Stimulated activated CD4-positive, alpha-beta T cell treated with anti-CD3 and anti-CD28 coated beads, Interleukin-4, amount 100 ng/mL, for 1 hour (primary cell): Measurements from ENCODE around the gene TXNRD2.

Experiments used
- DNase-seq: peaks from one replicate; pipeline ENCODE4 v3.0.0-alpha.2; 2020

TXNRD2 gene

GRCh38 chr22:19941365-19942082, at the start of gene TXNRD2, which contains the start of gene COMT:
TXNRD2 (minus strand) TSS chr22:19941818; CDS start chr22:19941803, 15 bp downstream.
COMT (plus strand) TSS chr22:19941772; CDS start chr22:19962527, 20,755 bp downstream.
- peak; percentile 75 for DNase-seq

GRCh38 chr22:19991395-19991644, 49.7 kb upstream of the TXNRD2 start:
- DNase-seq, result no peak

- DNase-seq, result no peak
These were observed 49.2 kb upstream of the TXNRD2 start for GRCh38 chr22:19990609-19991394.

GRCh38 chr22:19990188-19990587, 48.6 kb upstream of the TXNRD2 start:
- no peak for DNase-seq

GRCh38 chr22:19989725-19990067, 48.1 kb upstream of the TXNRD2 start:
- DNase-seq, result no peak

- DNase-seq, result no peak
These were observed 47.5 kb upstream of the TXNRD2 start for GRCh38 chr22:19988965-19989724.

GRCh38 chr22:19988331-19988808, 46.8 kb upstream of the TXNRD2 start:
- DNase-seq, result no peak

- DNase-seq, result no peak
These were observed 46.0 kb upstream of the TXNRD2 start for GRCh38 chr22:19987394-19988306.

GRCh38 chr22:19986410-19987341, 45.1 kb upstream of the TXNRD2 start:
- DNase-seq, result peak; percentile 61

- DNase-seq, result no peak
These were observed 44.4 kb upstream of the TXNRD2 start for GRCh38 chr22:19986011-19986409.

- DNase-seq, result no peak
These were observed 43.5 kb upstream of the TXNRD2 start for GRCh38 chr22:19984851-19985811.

GRCh38 chr22:19984201-19984753, 42.7 kb upstream of the TXNRD2 start:
- no peak for DNase-seq

GRCh38 chr22:19983741-19984140, 42.1 kb upstream of the TXNRD2 start:
- DNase-seq, result no peak

GRCh38 chr22:19982991-19983578, 41.5 kb upstream of the TXNRD2 start:
- no peak for DNase-seq

- no peak for DNase-seq
These were observed 40.6 kb upstream of the TXNRD2 start for GRCh38 chr22:19981961-19982920.

GRCh38 chr22:19981171-19981960, 39.7 kb upstream of the TXNRD2 start:
- DNase-seq, result no peak

- DNase-seq, result no peak
These were observed 39.1 kb upstream of the TXNRD2 start for GRCh38 chr22:19980766-19981165.
